Erythroblast (primary cell): ENCODE measurements around the gene KCNH3.
"Not testable (repeated sequence)": the region's sequence is repeated elsewhere in the genome, so short reads cannot be mapped to it uniquely, and the experiment has no call there.

Source experiments
- DNase-seq, 2 experiments: peaks; one replicate each; lab custom pipeline; 2025; lab: John Stamatoyannopoulos, UW
- GATA1 ChIP-seq: IDR thresholded peaks from 2 replicates; pipeline ENCODE4 v1.6.1; 2011; ENCODE audit warnings: low read depth, mild to moderate bottlenecking, control low read depth, low read length, moderate library complexity
- POLR2A ChIP-seq: IDR thresholded peaks from 2 replicates; pipeline ENCODE4 v1.6.1; 2011; ENCODE audit warnings: mild to moderate bottlenecking, low read length

KCNH3 gene

DNA sequence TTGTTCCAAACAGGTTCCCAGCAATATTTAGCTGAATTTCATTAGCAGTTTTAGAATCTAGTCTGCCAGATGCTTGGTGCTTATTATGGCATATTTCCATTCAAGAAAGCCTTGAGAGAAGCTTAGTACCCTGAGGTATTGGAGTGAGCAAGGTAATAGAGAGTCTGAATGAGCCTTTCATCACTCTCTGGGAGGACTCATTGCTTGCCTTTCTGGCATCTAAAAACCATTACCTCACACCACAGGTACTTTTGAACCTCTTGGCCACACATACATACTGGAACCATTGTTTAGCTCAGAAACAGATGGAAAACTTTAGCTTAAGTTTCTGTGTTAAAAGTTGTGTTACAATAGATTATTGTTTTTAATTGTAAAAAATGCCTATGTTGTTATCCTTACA is 27.4 kb upstream of the KCNH3 start:
- TF ChIP-seq GATA1 = no peak
- no peak for TF ChIP-seq POLR2A
- no peak for DNase-seq

DNA sequence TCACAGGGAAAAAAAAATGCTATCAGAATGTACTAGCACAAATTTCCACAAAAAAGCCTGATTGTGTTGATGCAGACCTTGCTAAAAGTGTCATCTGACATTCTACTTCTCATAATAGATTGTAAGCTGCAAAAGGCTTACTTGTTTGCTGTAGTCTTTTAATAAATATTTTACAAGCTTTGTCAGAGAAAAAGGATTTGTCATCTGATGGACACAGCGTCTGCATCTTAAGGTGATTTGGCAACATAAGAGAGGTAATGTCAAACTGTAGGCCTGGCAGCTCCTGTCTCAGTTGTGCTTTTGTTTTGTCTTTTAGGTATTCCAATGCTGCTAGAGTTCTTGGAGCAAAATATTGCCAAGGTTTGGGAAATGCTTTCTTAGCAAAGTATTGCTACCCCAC is 26.3 kb upstream of the KCNH3 start:
- DNase-seq = no peak
- TF ChIP-seq GATA1 (no peak), POLR2A (no peak)

DNA sequence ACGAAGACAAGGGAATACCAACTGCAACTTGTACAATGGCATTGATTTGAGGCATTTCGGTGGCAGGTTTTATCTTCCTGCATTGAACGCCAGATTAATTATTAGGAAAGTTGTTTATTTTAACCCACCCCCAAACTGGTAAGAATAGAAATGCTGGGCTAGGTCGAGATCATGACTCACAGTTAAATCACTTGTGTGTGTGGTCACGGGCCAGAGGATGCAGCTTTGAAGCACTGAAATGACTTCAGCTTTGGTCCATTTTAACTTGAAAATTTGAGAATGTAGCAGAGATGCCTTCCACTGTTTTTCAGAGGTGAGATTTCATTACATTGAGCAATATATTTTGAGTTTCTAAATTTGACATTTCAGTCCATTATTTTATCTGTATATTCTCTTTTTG is 23.6 kb upstream of the KCNH3 start:
- no peak for TF ChIP-seq GATA1
- no peak for TF ChIP-seq POLR2A

DNA sequence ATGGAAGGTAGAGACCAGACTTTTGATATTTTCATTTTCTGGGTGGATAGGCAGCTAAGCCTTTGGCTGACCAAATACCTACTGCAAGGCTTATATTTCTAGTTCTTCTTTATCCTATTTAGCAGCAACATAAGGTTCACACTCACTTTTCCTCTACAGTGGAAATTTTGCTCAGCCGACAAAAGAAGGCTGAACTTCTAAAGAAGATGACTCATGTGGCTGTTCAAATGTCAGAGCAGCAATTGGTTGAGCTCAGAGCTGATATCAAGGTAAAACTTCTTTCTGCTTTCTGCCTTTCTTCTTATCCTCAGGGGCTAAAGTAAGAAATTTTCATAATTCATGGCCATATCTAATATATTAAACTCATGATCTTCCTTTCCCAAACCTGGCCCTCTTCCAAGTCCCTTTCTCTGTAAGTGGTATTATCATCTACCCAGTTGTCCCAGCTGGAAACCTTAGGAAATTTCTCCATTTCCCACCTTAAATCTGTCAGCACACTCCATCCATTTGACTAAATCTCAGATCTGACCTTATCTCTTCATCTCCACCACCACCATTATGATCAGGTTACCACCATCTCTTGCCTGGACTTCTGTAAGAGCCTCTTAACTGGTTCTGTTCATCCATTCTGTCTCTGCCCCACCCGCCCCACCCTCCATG is 19.8 kb upstream of the KCNH3 start:
- TF ChIP-seq GATA1 (no peak), POLR2A (no peak)
- no peak for DNase-seq

More for the DNA sequence above, 23.6 kb upstream of the KCNH3 start:
- DNase-seq = no peak

DNA sequence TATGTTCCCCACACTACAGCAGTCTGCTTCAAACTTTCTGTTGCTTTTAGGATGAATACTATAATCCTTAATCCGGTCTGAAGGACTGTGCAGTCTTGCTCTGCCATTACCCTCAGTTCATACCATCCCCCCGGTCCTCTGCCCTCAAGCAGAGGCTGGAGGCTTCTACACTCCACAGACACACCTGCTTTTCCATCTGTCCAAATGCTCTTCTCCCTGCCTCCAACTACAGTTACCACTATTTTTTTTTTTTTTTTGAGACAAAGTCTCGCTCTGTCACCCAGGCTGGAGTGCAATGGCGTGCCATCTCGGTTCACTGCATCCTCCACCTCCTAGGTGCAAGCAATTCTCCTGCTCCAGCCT is 19.3 kb upstream of the KCNH3 start:
- no peak for DNase-seq
- TF ChIP-seq GATA1 (no peak), POLR2A (no peak)

DNA sequence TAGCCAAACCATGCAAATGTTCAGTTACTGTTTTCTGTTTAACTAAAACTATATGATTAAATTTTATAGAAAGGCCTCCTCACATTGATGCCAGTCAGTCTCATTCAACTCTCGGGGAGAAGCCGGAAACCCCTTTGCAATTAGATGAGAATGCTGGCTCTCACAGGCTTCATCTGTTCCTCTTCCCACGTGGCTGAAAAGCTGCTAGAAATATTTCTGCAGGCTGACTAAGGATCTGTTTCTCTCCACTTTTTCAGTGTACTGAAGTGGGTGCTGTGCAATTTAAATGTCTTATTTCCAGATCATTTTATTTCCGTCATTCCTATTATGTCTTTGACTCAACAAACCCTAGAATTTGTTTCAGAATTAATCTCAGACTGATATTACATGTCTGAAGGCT is 17.4 kb upstream of the KCNH3 start:
- TF ChIP-seq GATA1 = no peak
- TF ChIP-seq POLR2A = no peak
- DNase-seq = no peak

DNA sequence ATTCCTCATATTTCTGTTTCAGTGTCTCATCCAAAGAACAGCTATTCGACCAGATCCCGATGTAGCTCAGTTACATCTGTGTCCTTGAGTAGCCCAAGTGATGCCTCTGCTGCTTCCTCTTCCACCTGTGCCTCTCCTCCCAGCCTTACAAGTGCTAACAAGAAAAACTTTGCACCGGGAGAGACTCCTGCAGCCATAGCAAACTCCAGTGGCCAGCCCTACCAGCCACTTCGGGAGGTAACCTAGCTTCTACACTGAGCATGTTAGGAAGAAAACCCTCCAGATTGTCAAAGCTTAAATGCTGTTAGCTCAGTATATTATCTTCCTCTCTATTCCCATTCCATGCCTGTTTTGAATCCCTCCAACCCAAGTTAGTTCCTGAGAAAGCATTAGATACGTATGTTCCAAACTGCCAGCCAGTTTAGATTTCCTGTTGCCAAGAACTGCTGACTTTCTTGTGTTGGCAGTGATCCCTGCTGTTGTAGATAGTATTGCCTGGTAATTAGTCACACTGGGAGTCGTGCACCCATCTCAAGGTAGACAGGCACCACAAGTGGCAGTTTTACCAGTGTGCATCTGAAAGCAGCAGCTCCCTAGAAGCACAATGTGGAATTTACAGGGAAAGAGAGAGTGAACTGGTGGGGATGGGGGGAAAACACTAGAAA is 14.0 kb upstream of the KCNH3 start:
- TF ChIP-seq GATA1 = no peak
- no peak for TF ChIP-seq POLR2A
- DNase-seq = peak in 1 of 2 experiments; percentile 18

DNA sequence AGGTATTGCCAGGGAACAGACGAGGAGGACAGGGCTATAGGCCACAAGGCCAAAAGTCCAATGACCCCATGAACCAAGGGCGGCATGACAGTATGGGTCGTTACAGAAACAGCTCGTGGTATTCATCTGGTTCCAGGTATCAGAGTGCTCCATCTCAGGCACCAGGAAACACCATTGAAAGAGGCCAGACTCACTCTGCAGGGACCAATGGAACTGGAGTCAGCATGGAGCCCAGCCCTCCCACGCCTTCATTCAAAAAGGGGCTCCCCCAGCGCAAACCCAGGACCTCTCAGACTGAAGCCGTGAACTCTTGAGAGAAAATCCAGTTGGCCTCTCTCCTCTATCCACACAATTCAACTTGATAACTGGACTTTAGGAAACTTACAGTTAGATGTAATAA is 12.9 kb upstream of the KCNH3 start:
- TF ChIP-seq POLR2A (no peak), GATA1 (no peak)
- DNase-seq = no peak

DNA sequence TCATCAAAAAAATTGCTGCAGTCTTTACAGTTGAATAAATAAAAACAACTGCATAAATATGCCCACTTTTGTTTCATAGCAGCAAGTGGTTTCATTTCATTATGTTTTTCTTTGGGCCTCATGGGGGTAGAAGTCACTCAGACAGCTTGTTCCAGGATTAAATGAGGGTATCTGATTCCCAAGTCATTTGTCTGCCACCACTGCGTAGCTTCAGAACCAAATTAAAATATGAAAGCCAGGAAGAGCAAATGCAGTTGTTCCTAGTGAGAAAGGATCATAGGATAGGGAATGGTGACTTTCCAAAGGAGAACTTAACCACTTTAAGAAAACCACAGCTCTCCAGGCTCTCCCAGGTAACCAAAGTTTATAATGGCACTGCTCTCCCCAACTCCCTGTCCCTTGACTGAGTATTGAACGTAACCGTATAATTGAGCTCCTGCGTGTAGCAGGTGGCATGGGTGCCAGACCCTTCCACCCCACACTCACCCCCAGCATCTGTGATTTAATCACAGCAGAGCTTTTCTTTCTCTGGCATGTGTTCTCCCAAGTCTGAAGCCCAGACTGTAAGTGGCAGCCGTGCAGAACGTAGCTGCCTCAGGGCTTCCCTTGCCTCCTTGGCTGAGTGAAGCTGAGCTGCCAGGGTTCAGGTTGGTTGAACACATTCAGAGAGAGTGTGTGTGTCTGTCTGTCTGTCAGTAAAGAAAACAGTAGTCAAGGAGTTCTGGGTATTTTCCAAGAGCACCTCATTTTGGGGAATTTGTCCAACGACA is 11.3 kb upstream of the KCNH3 start:
- TF ChIP-seq GATA1 (no peak), POLR2A (no peak)

DNA sequence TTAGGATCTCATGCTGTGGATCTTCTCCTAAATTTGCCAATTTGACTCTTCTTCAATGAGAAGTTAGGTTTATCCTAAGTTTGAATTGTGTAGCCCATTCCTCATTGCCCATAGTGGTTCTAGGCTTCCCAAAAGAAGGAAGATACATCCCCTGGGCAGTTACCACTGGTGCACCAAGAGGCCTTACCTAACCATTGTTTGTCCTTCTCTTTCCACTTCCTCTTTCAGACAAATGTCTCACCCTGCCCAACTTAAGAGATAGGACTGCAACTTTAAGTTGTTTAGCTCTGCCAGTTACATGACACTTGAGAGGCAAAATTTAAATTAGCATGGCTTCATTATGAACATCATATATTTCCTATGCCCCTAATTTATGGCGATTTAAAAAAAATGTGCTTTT is 9.4 kb upstream of the KCNH3 start:
- DNase-seq = no peak
- no peak for TF ChIP-seq GATA1
- TF ChIP-seq POLR2A = no peak

More for the DNA sequence above, 11.3 kb upstream of the KCNH3 start:
- no peak for DNase-seq

DNA sequence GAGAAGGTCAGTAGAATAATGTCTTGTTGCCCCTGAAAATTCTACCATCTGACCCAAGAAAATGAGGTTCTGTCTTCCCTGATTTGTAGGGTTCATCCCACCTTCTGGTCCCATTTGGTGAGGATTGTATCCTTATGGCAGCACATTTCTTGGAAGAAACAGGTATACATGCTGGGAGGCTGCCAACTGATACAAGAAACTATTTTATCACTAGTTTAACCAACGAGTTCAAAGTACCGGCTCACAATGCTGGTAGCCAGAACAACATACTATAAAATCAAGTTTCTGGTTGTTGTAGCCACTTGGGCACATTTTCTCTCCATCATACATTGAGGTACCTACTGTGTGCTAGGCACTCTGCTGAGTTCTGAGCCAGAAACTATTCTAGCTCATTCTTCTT is 7.1 kb upstream of the KCNH3 start:
- TF ChIP-seq POLR2A (no peak), GATA1 (no peak)
- DNase-seq = no peak

DNA sequence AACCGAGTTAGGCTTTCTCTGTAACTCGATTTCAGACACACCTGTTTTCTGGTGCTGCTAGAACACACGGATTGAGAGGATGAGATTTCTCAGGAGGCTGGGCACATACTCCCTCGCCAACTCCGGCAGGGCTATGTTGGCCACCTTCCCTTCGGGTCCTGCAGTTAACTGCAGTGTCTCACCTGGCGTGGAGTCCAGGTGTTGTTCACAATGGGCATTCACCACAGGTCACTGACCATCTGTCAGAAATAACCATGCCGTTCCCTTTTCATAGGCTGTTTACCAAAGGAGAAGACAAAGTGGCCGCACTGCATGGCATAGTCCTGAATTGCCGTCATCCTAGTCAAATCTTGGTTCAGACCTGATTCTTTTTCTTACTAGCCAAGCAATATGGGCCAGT is 5.5 kb upstream of the KCNH3 start:
- no peak for TF ChIP-seq GATA1
- no peak for TF ChIP-seq POLR2A
- DNase-seq = no peak

DNA sequence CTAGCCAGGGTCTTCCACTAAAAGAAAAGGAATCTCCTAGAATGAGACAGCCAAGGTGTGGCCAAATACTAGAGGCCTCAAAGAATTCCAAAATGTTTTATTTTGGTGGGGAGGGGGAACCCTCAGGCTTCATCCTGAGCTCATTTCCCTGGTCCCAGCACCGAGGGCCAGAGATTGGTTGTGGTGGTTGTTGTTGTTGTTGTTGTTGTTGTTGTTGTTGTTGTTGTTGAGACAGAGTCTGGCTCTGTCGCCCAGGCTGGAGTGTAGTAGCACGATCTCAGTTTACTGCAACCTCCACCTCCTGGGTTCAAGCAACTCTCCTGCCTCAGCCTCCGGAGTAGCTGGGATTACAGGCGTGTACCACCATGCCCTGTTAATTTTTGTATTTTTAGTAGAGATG is 4.7 kb upstream of the KCNH3 start:
- DNase-seq = not testable (repeated sequence)

DNA sequence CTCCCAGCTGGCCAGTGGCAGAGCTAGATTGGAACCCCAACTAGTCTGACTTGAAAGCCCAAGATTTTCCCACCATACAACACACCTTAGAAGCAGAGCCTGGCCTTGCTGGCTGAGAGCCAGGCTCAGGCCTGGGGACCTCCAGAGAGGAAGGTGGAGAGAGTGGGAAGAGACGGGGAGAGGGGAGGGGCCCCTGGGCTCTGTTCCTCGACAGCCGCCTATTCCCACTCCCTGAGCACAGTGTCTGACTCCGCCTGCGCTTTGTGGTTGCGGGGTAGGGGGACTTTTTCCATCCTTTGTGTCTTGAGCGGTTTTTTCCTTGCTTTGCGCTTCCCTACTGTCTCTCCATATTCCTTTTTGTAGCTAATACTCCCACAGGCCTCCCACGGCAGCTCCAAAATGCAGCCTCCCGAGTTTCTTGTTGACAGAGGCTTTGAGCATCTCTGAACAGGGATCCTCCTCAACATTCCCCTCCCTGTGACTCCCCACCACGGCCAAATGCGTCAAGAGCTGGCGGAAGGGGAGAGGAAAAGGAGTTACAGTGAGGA is 4.0 kb upstream of the KCNH3 start:
- no peak for TF ChIP-seq POLR2A
- no peak for TF ChIP-seq GATA1
- no peak for DNase-seq
